Osteoblast (primary cell): ENCODE measurements around the gene ZFX. TPM values are rescaled to one million over a fixed set of nuclear protein-coding genes. Genes with fewer than 3 reads are reported as not detected.

Source experiments
- DNase-seq: peaks from one replicate; pipeline ENCODE4 v3.0.0; 2011; ENCODE audit warnings: low spot score, mixed read lengths; ENCODE audit not compliant: insufficient read length; ENCODE audit errors: missing footprints
- H2AFZ ChIP-seq: 2 replicates; pipeline ENCODE4 v1.6.0; 2011; ENCODE audit warnings: mild to moderate bottlenecking, low read length
- H3K27ac ChIP-seq: 2 replicates; pipeline ENCODE4 v1.5.1; 2011; ENCODE audit warnings: mild to moderate bottlenecking, low read depth, low read length, moderate library complexity
- H3K27me3 ChIP-seq: 2 replicates; pipeline ENCODE4 v1.6.0; 2012; ENCODE audit warnings: mild to moderate bottlenecking, control low read depth, inconsistent platforms, low read length, moderate library complexity; ENCODE audit not compliant: insufficient read depth
- H3K36me3 ChIP-seq: 2 replicates; pipeline ENCODE4 v1.5.1; 2011; ENCODE audit warnings: mild to moderate bottlenecking, low read length, control low read depth, moderate library complexity; ENCODE audit not compliant: insufficient read depth
- H3K4me1 ChIP-seq: 2 replicates; pipeline ENCODE4 v1.5.1; 2011; ENCODE audit warnings: mild to moderate bottlenecking, low read length, control low read depth, moderate library complexity; ENCODE audit not compliant: insufficient read depth
- H3K4me2 ChIP-seq: 2 replicates; pipeline ENCODE4 v1.6.0; 2011; ENCODE audit warnings: mild to moderate bottlenecking, low read length; ENCODE audit not compliant: insufficient read depth
- H3K4me3 ChIP-seq: fragments of 200-600 bp; sonication (generic); 3 replicates; pipeline ENCODE4 v1.5.1; 2012; ENCODE audit warnings: mild to moderate bottlenecking, low read length, inconsistent platforms; ENCODE audit not compliant: insufficient read depth
- H3K79me2 ChIP-seq: 2 replicates; pipeline ENCODE4 v1.6.0; 2012; ENCODE audit warnings: mild to moderate bottlenecking, low read length, control low read depth, inconsistent platforms; ENCODE audit not compliant: insufficient read depth
- H3K9me3 ChIP-seq: 2 replicates; pipeline ENCODE4 v1.5.1; 2011; ENCODE audit warnings: low read depth, low read length, control low read depth
- H4K20me1 ChIP-seq: 2 replicates; pipeline ENCODE4 v1.6.0; 2012; ENCODE audit warnings: mild to moderate bottlenecking, low read length, control low read depth; ENCODE audit not compliant: insufficient read depth
- CTCF ChIP-seq: IDR thresholded peaks from 2 replicates; pipeline ENCODE4 v1.5.1; 2011; ENCODE audit warnings: mild to moderate bottlenecking, low read depth, low read length, moderate library complexity; ENCODE audit errors: extremely low read depth
- total RNA-seq: library from RNA; depleted of rRNA; stranded (reverse); fragments of >200 nt; gene quantifications from 2 replicates; pipeline ENCODE4 v1.2.3, GENCODE V29; 2012

ZFX gene
- total RNA-seq, 1 donor: 50.7 TPM

DNA sequence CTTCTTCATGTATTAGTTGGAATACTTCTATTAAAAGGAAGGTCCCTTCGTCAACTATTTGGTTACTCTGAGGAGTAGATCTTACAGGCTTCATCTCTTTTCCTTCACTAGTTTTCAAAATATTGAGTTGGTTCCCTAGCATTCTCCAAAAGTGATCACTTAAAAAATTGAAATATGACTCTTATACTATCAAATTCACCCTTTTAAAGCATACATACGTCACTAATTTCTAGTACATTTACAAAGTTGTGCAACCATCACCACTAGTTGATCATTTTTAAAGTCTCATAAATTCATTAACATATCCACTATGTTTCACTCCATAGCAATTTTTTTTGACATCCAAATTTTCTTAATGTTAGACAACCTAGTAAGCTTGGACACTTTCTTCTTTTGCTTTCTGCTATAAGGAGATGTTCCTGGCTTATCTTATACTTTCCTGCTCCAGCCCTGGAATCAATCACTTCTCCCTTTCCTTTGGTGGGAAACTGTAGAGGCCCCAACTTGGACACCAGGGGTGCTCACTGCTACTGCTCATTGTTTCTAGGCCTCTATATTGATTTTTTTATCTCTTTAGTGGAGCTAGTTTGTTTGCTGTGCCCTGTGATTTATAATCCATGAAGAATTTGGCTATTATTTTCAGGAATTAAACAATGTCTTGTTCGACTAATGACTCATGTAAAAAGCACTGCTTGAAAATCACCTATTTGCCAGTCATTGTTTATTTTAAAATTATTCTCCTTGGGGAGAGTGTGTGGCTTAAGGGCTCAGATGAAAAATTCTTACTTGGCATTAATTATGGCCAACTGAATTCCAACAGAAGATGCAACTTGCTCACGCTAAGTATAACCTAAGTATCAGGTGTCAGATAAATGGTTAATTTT lies 4.0 kb upstream of the ZFX start:
- no peak overlapping the region for H2AFZ ChIP-seq
- H3K9me3 ChIP-seq: no peaks in the 10 kb centered on the region
- no peak overlapping the region for H3K4me3 ChIP-seq

DNA sequence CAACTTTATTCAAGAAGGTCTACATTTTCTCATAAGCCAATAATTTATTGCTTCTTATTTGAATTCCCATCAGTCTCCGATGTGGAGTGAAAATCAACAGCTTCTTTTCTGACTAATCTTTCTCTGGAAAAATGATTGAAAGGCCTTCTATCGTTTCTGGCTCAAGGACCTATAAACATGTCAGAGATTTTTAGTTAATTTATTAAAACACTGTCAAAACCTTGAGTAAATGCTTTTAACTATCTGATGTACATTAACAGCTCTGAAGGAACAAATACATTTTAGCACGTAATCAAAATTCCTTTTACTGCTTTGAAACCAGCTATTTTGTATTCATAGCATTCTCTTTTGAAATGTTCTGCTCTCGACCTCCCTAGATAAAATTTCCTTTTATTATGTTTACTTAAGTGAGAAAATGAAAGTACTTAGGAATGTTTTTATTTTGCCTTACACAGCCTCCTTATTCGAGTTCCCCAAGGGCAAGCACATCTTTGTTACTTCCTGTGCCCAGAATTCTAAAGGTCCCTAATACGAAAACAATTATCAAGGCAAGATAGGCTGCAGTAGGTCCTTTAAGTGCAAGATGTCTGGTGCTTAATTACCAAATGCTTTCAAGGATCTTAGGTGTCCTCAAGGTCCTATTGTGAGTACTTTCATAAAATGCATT lies 3.1 kb upstream of the ZFX start:
- Histone ChIP-seq H3K9me3 (no peaks in the 10 kb centered on the region), H3K4me2 (peak overlapping the region; percentile 71), H3K36me3 (no peaks in the 10 kb centered on the region), H4K20me1 (peaks cover 10% of the 10 kb centered on the region), H3K79me2 (peaks cover 10% of the 10 kb centered on the region), H3K27ac (peak overlapping the region; percentile 82), H3K4me3 (peak overlapping the region; percentile 36), H3K4me1 (peaks cover 45% of the 10 kb centered on the region), H2AFZ (peak overlapping the region; percentile 28), H3K27me3 (no peaks in the 10 kb centered on the region)
- TF ChIP-seq CTCF: no peak
- no peak for DNase-seq

More for the DNA sequence above, 4.0 kb upstream of the ZFX start:
- Histone ChIP-seq H3K4me1 (peaks cover 39% of the 10 kb centered on the region), H3K27ac (peak overlapping the region; percentile 82), H4K20me1 (peaks cover 2% of the 10 kb centered on the region), H3K4me2 (peak overlapping the region; percentile 71), H3K36me3 (no peaks in the 10 kb centered on the region), H3K79me2 (peaks cover 1% of the 10 kb centered on the region), H3K27me3 (no peaks in the 10 kb centered on the region)
- DNase-seq: peak; percentile 80
- TF ChIP-seq CTCF: peak; percentile 31

DNA sequence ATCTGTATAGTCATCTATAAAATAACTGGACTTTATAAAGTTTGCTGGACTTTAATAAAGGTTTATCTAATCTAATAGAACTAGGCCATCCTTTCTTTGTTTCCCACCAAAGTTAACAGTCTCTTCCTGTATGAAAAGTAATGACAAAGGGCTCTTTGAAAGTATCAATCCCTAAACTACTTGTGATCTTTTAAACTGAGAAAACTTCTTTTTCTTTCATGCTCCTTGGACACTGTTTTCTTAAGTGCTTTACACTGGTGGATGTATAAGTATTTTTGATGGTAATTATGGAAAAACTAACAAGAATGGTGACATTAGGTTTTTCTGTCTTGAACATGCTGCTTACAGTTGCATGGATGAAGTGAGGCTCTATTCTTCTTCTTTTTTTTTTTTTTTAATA lies 2.4 kb upstream of the ZFX start:
- DNase-seq: no peak
- Histone ChIP-seq H3K27me3 (no peaks in the 10 kb centered on the region), H2AFZ (peak overlapping the region; percentile 20), H3K27ac (peak overlapping the region; percentile 82), H3K9me3 (no peaks in the 10 kb centered on the region), H3K4me3 (no peak overlapping the region), H3K36me3 (no peaks in the 10 kb centered on the region), H4K20me1 (peaks cover 16% of the 10 kb centered on the region), H3K79me2 (peaks cover 17% of the 10 kb centered on the region), H3K4me1 (peaks cover 50% of the 10 kb centered on the region), H3K4me2 (peak overlapping the region; percentile 71)
- TF ChIP-seq CTCF: no peak

DNA sequence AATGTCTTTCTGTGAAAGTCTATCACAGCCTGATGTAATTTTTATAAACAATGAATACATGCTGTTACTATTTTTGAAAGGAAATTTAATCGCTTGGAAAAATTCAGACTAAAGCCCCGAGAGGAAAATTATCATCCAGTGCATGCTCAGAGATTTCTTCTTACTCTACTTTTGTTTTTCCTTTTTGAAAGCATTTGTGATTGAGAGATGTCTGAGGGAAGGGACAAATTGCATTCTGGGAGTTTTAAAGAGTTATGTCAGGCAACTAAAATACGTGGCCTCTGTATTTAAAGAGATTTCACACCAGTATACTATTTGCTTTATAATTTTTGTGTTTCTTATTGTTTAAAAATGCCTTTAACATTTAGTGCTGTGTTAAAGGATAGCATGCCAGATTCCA lies 1.4 kb upstream of the ZFX start:
- no peaks in the 10 kb centered on the region for H3K27me3 ChIP-seq
- H3K4me2 ChIP-seq: peak overlapping the region; percentile 90
- peak overlapping the region; percentile 13 for H2AFZ ChIP-seq
- peaks cover 27% of the 10 kb centered on the region for H3K79me2 ChIP-seq
- H3K4me1 ChIP-seq: peaks cover 57% of the 10 kb centered on the region
- H3K27ac ChIP-seq: peak overlapping the region; percentile 82
- peaks cover 25% of the 10 kb centered on the region for H4K20me1 ChIP-seq
- DNase-seq: no peak
- peaks cover 5% of the 10 kb centered on the region for H3K36me3 ChIP-seq
- no peaks in the 10 kb centered on the region for H3K9me3 ChIP-seq
- TF ChIP-seq CTCF: no peak
- H3K4me3 ChIP-seq: peak overlapping the region; percentile 87
